CD14-positive monocyte (primary cell): ENCODE results near the gene KRTAP4-6. TPM values are rescaled to one million over a fixed set of nuclear protein-coding genes. Genes with fewer than 3 reads are reported as not detected.
A peak's percentile ranks its signal among the peaks of the same experiment; 100 is the strongest.
"Not testable (repeated sequence)": the region's sequence is repeated elsewhere in the genome, so short reads cannot be mapped to it uniquely, and the experiment has no call there.

ENCODE experiments used
- DNase-seq, 3 donors: peaks; one replicate each; pipeline ENCODE4 v3.0.0-alpha.2; 2011 to 2022
- H2AFZ ChIP-seq: 2 replicates; pipeline ENCODE4 v1.6.0; 2012; ENCODE audit warnings: mild to moderate bottlenecking, low read depth, low read length, inconsistent platforms; ENCODE audit not compliant: insufficient read depth, poor library complexity, severe bottlenecking
- H3K27ac ChIP-seq, 2 donors: 1 replicate in 1 of 2; 2 replicates in 1 of 2; pipeline ENCODE4 v1.5.1; 2012 to 2013; ENCODE audit warnings: low read length in 2 of 2, control low read depth in 1 of 2, inconsistent platforms in 1 of 2, low read depth in 1 of 2, mild to moderate bottlenecking in 1 of 2
- H3K27me3 ChIP-seq, 2 donors: one replicate each; pipeline versions ENCODE4 v1.6.0 to v1.6.1; 2011 to 2013; ENCODE audit warnings: low read length in 2 of 2; ENCODE audit not compliant: control insufficient read depth in 2 of 2, insufficient read depth in 2 of 2
- H3K36me3 ChIP-seq, 2 donors: replicated peaks in 1 of 2; 1 replicate in 1 of 2; 2 replicates in 1 of 2; pipeline versions ENCODE4 v1.5.1 to v1.6.1; 2012 to 2013; ENCODE audit warnings: low read length in 2 of 2, control low read depth in 1 of 2, inconsistent platforms in 1 of 2, mild to moderate bottlenecking in 1 of 2; ENCODE audit not compliant: insufficient read depth in 2 of 2, control insufficient read depth in 1 of 2
- H3K4me1 ChIP-seq, 2 donors: 1 replicate in 1 of 2; 2 replicates in 1 of 2; pipeline versions ENCODE4 v1.5.1 to v1.6.1; 2012 to 2013; ENCODE audit warnings: low read length in 2 of 2, control low read depth in 1 of 2, inconsistent platforms in 1 of 2, mild to moderate bottlenecking in 1 of 2, moderate library complexity in 1 of 2; ENCODE audit not compliant: insufficient read depth in 2 of 2, control insufficient read depth in 1 of 2
- H3K4me2 ChIP-seq: replicated peaks from 2 replicates; pipeline ENCODE3; 2012; ENCODE audit warnings: low read length, moderate library complexity, mild to moderate bottlenecking; ENCODE audit not compliant: poor library complexity, severe bottlenecking; ENCODE audit errors: extremely low read depth
- H3K4me3 ChIP-seq, 3 experiments: fragments of 200-600 bp in 1 of 3; sonication (generic) in 1 of 3; replicated peaks in 1 of 3; 1 replicate in 2 of 3; 2 replicates in 1 of 3; pipeline ENCODE4 v1.5.1; 2011 to 2013; ENCODE audit warnings: low read length in 3 of 3, mild to moderate bottlenecking in 3 of 3, control low read depth in 2 of 3, low read depth in 2 of 3, inconsistent platforms in 1 of 3, moderate library complexity in 1 of 3
- H3K79me2 ChIP-seq: 2 replicates; pipeline ENCODE4 v1.6.0; 2012; ENCODE audit warnings: mild to moderate bottlenecking, control low read depth, inconsistent platforms, low read length, moderate library complexity; ENCODE audit not compliant: insufficient read depth
- H3K9ac ChIP-seq: 2 replicates; pipeline ENCODE4 v1.6.0; 2017; ENCODE audit warnings: low read length, mild to moderate bottlenecking; ENCODE audit not compliant: insufficient read depth, poor library complexity, severe bottlenecking
- H3K9me3 ChIP-seq, 2 donors: replicated peaks in 1 of 2; 1 replicate in 1 of 2; 2 replicates in 1 of 2; pipeline versions ENCODE4 v1.5.1 to v1.6.1; 2012 to 2013; ENCODE audit warnings: low read length in 2 of 2, control low read depth in 1 of 2; ENCODE audit not compliant: control insufficient read depth in 1 of 2, insufficient read depth in 1 of 2
- H4K20me1 ChIP-seq: 2 replicates; pipeline ENCODE4 v1.6.0; 2012; ENCODE audit warnings: mild to moderate bottlenecking, low read length, control low read depth, moderate library complexity; ENCODE audit not compliant: insufficient read depth
- H3K27ac Mint-ChIP-seq, 7 donors: one replicate each; pipeline ENCODE4 v1.8.0; 2020; ENCODE audit warnings: mild to moderate bottlenecking in 7 of 7, mixed read lengths in 7 of 7, moderate library complexity in 6 of 7, inconsistent platforms in 2 of 7
- H3K27me3 Mint-ChIP-seq, 3 donors: one replicate each; pipeline ENCODE4 v1.8.0; 2021 to 2022; ENCODE audit warnings: low read depth in 3 of 3, mild to moderate bottlenecking in 3 of 3, mixed read lengths in 3 of 3, moderate library complexity in 3 of 3, inconsistent platforms in 1 of 3
- H3K36me3 Mint-ChIP-seq, 2 donors: one replicate each; pipeline ENCODE4 v1.8.0; 2020; ENCODE audit warnings: mixed read lengths in 2 of 2, inconsistent platforms in 1 of 2, mild to moderate bottlenecking in 1 of 2
- H3K4me1 Mint-ChIP-seq: one replicate; pipeline ENCODE4 v1.8.0; 2020; ENCODE audit warnings: mild to moderate bottlenecking, mixed read lengths
- H3K4me3 Mint-ChIP-seq, 2 donors: one replicate each; pipeline ENCODE4 v1.8.0; 2020; ENCODE audit warnings: mild to moderate bottlenecking in 2 of 2, mixed read lengths in 2 of 2, moderate library complexity in 1 of 2
- H3K9me3 Mint-ChIP-seq, 7 donors: one replicate each; pipeline ENCODE4 v1.8.0; 2020 to 2022; ENCODE audit warnings: mixed read lengths in 7 of 7, mild to moderate bottlenecking in 6 of 7, moderate library complexity in 6 of 7, inconsistent platforms in 2 of 7
- CTCF ChIP-seq: fragments of 200-600 bp; IDR thresholded peaks from one replicate; pipeline ENCODE4 v1.8.0; 2022; ENCODE audit warnings: antibody characterized with exemption, mild to moderate bottlenecking
- WGBS: methylation state at CpG from one replicate; pipeline ENCODE4 v1.1.5; 2013; ENCODE audit warnings: missing lambda C conversion rate; ENCODE audit not compliant: insufficient coverage; 5-methylcytosine and 5-hydroxymethylcytosine counted together
- intact Hi-C, 2 donors: fragments of 100-400 bp; cut with micrococcal nuclease; formaldehyde crosslinking; loops; one replicate each; pipeline versions ENCODE4 v1.15.0 to v1.15.1; 2023
- polyA plus RNA-seq, 3 donors: library from polyadenylated mRNA; depleted of rRNA in 1 of 3; unstranded in 2 of 3; stranded (reverse) in 1 of 3; fragments of 300-500 nt in 2 of 3; fragments of >200 nt in 1 of 3; fragmentation: Illumina TruSeq in 2 of 3; gene quantifications; 1 replicate in 2 of 3; 2 replicates in 1 of 3; pipeline ENCODE4 v1.2.3, GENCODE V29; 2012 to 2021

KRTAP4-6 gene
- polyA plus RNA-seq, 3 donors, result not detected

- Histone ChIP-seq H3K4me1 (peaks cover 14 to 21% of the 10 kb centered on the region in 2 donors), H3K79me2 (no peaks in the 10 kb centered on the region), H3K4me3 (no peak overlapping the region), H3K27me3 (no peaks in the 10 kb centered on the region), H2AFZ (no peak overlapping the region), H3K4me2 (no peak overlapping the region), H3K36me3 (no peaks in the 10 kb centered on the region), H4K20me1 (no peaks in the 10 kb centered on the region), H3K9me3 (no peaks in the 10 kb centered on the region), H3K27ac (no peak overlapping the region), H3K9ac (no peak overlapping the region)
- Mint-ChIP-seq H3K36me3 (no peaks in the 10 kb centered on the region), H3K4me1 (peaks cover 24% of the 10 kb centered on the region), H3K9me3 (peaks cover 0 to 10% (median 3%) of the 10 kb centered on the region in 7 donors), H3K4me3 (peak overlapping the region in 1 of 2 donors; percentile 67), H3K27ac (no peak overlapping the region), H3K27me3 (peaks cover 0 to 4% (median 0%) of the 10 kb centered on the region in 3 donors)
- intact Hi-C loops, result no loop called here
- TF ChIP-seq CTCF, result no peak
- WGBS, result no CpG with 5 or more reads among the region's 5 CpGs
- DNase-seq, result peak; percentile 10 to 54 (median 19)
These were observed 24.0 kb downstream of the KRTAP4-6 start for GRCh38 chr17:41116297-41116696.

- H3K4me1 Mint-ChIP-seq, result peaks cover 14% of the 10 kb centered on the region
- H3K27ac Mint-ChIP-seq, result no peak overlapping the region
- no peak overlapping the region for H2AFZ ChIP-seq
These were observed 29.0 kb downstream of the KRTAP4-6 start for GRCh38 chr17:41111151-41111885.

GRCh38 chr17:41108728-41109386 is 31.5 kb downstream of the KRTAP4-6 start:
- not testable (repeated sequence) for H3K4me3 Mint-ChIP-seq

More at GRCh38 chr17:41111151-41111885, 29.0 kb downstream of the KRTAP4-6 start:
- Histone ChIP-seq H3K36me3 (no peaks in the 10 kb centered on the region), H3K4me1 (peaks cover 6 to 20% of the 10 kb centered on the region in 2 donors), H3K4me3 (no peak overlapping the region), H3K27ac (no peak overlapping the region), H4K20me1 (no peaks in the 10 kb centered on the region), H3K4me2 (no peak overlapping the region), H3K9ac (no peak overlapping the region), H3K79me2 (no peaks in the 10 kb centered on the region), H3K9me3 (no peaks in the 10 kb centered on the region), H3K27me3 (no peaks in the 10 kb centered on the region)
- TF ChIP-seq CTCF, result no peak
- intact Hi-C loops, result no loop called here
- Mint-ChIP-seq H3K36me3 (no peaks in the 10 kb centered on the region), H3K27me3 (peaks cover 0 to 4% (median 1%) of the 10 kb centered on the region in 3 donors), H3K4me3 (no peak overlapping the region), H3K9me3 (peaks cover 2 to 18% (median 9%) of the 10 kb centered on the region in 7 donors)
- no peak for DNase-seq
- WGBS, result no CpG with 5 or more reads among the region's 2 CpGs

More at GRCh38 chr17:41108728-41109386, 31.5 kb downstream of the KRTAP4-6 start:
- H3K36me3 ChIP-seq, H3K36me3 Mint-ChIP-seq, intact Hi-C loops, H3K27me3 Mint-ChIP-seq, H2AFZ ChIP-seq, H3K9me3 ChIP-seq, H3K9ac ChIP-seq, H3K4me1 Mint-ChIP-seq, H3K4me2 ChIP-seq, H4K20me1 ChIP-seq, H3K4me3 ChIP-seq, H3K79me2 ChIP-seq, H3K27me3 ChIP-seq, DNase-seq, H3K27ac ChIP-seq, H3K27ac Mint-ChIP-seq: not testable (repeated sequence)
- H3K4me1 ChIP-seq, result peaks cover 5 to 15% of the 10 kb centered on the region in 2 donors
- peaks cover 2 to 18% (median 7%) of the 10 kb centered on the region in 7 donors for H3K9me3 Mint-ChIP-seq
- WGBS, result no CpG with 5 or more reads among the region's 1 CpG
